Gastroesophageal sphincter (tissue), 4 donors: Measurements from ENCODE around the gene OPRD1. TPM values are rescaled to one million over a fixed set of nuclear protein-coding genes. Genes with fewer than 3 reads are reported as not detected.
"Not testable (repeated sequence)": the region's sequence is repeated elsewhere in the genome, so short reads cannot be mapped to it uniquely, and the experiment has no call there.

Source experiments
- ATAC-seq: fragments of 150-250 bp; one replicate; pipeline ENCODE4 v1.9.1; 2016; ENCODE audit warnings: mild to moderate bottlenecking, moderate library complexity
- H3K27ac ChIP-seq, 4 donors: fragments of 200-600 bp; sonication (generic) in 3 of 4; 1 replicate in 3 of 4; 2 replicates in 1 of 4; pipeline ENCODE4 v1.5.1; 2016 to 2019
- H3K27me3 ChIP-seq: fragments of 200-600 bp; sonication (generic); one replicate; pipeline ENCODE4 v1.5.1; 2019
- H3K36me3 ChIP-seq, 2 donors: fragments of 200-600 bp; sonication (generic); one replicate each; pipeline ENCODE4 v1.5.1; 2019; ENCODE audit warnings: control low read depth in 1 of 2
- H3K4me1 ChIP-seq, 3 donors: fragments of 200-600 bp; sonication (generic); 1 replicate in 2 of 3; 2 replicates in 1 of 3; pipeline ENCODE4 v1.5.1; 2016 to 2019; ENCODE audit warnings: control low read depth in 2 of 3
- H3K4me3 ChIP-seq, 2 donors: fragments of 200-600 bp; sonication (generic); one replicate each; pipeline ENCODE4 v1.5.1; 2019; ENCODE audit warnings: mild to moderate bottlenecking in 1 of 2, moderate library complexity in 1 of 2
- H3K9me3 ChIP-seq, 3 donors: fragments of 200-600 bp; sonication (generic); one replicate each; pipeline ENCODE4 v1.5.1; 2017 to 2019; ENCODE audit warnings: control low read depth in 2 of 3
- EP300 ChIP-seq: sonication (generic); formaldehyde crosslinking; IDR thresholded peaks from one replicate; pipeline ENCODE4 v1.6.1; 2017; ENCODE audit warnings: antibody characterized with exemption, mild to moderate bottlenecking
- POLR2A ChIP-seq, 2 donors: fragments of 450-650 bp; IDR thresholded peaks; one replicate each; pipeline ENCODE4 v1.6.1; 2017; ENCODE audit warnings: antibody characterized with exemption in 2 of 2, mild to moderate bottlenecking in 2 of 2, moderate library complexity in 1 of 2
- POLR2AphosphoS5 ChIP-seq: sonication (generic); formaldehyde crosslinking; IDR thresholded peaks from one replicate; pipeline ENCODE4 v1.6.1; 2017; ENCODE audit warnings: antibody characterized with exemption
- WGBS, 2 donors: methylation state at CpG; one replicate each; pipeline ENCODE4 v1.1.5; 2018; ENCODE audit warnings: low coverage in 1 of 2; 5-methylcytosine and 5-hydroxymethylcytosine counted together
- total RNA-seq, 4 donors: library from RNA; depleted of rRNA; stranded (reverse); fragments of >200 nt; gene quantifications; one replicate each; pipeline ENCODE4 v1.1.0, GENCODE V29; 2016
- TF ChIP-seq, protein P1 (sequence below), 4 experiments: fragments of 200-600 bp in 2 of 4; fragments of 450-650 bp in 2 of 4; sonication (generic) in 1 of 4; IDR thresholded peaks; one replicate each; pipeline ENCODE4 v1.5.1; 2017 to 2019; ENCODE audit warnings: antibody characterized with exemption in 4 of 4, mild to moderate bottlenecking in 2 of 4, moderate library complexity in 2 of 4

OPRD1 gene
- total RNA-seq, 4 donors from 2014 or later, result 0.08 to 0.16 (median 0.13) TPM; not detected in 1

- no peak for ATAC-seq
- no peak overlapping the region for H3K4me3 ChIP-seq
- H3K4me1 ChIP-seq, result peaks cover 0 to 13% (median 0%) of the 10 kb centered on the region in 3 donors
- H3K36me3 ChIP-seq, result no peaks in the 10 kb centered on the region
- TF ChIP-seq, protein P1, sequence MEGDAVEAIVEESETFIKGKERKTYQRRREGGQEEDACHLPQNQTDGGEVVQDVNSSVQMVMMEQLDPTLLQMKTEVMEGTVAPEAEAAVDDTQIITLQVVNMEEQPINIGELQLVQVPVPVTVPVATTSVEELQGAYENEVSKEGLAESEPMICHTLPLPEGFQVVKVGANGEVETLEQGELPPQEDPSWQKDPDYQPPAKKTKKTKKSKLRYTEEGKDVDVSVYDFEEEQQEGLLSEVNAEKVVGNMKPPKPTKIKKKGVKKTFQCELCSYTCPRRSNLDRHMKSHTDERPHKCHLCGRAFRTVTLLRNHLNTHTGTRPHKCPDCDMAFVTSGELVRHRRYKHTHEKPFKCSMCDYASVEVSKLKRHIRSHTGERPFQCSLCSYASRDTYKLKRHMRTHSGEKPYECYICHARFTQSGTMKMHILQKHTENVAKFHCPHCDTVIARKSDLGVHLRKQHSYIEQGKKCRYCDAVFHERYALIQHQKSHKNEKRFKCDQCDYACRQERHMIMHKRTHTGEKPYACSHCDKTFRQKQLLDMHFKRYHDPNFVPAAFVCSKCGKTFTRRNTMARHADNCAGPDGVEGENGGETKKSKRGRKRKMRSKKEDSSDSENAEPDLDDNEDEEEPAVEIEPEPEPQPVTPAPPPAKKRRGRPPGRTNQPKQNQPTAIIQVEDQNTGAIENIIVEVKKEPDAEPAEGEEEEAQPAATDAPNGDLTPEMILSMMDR (IDR thresholded peaks at IDR 0.05), result no peak
- TF ChIP-seq POLR2AphosphoS5, result no peak
- TF ChIP-seq EP300, result no peak
- no peak for TF ChIP-seq POLR2A (IDR thresholded peaks at IDR 0.05)
- H3K27me3 ChIP-seq, result peaks cover 88% of the 10 kb centered on the region
- H3K27ac ChIP-seq, result no peak overlapping the region
- 25 to 47% methylated on average over 4 to 5 of the region's 12 CpGs for WGBS, 2 donors
- no peaks in the 10 kb centered on the region for H3K9me3 ChIP-seq
Measured at GRCh38 chr1:28815533-28816185, 3.7 kb downstream of the OPRD1 start.

DNA sequence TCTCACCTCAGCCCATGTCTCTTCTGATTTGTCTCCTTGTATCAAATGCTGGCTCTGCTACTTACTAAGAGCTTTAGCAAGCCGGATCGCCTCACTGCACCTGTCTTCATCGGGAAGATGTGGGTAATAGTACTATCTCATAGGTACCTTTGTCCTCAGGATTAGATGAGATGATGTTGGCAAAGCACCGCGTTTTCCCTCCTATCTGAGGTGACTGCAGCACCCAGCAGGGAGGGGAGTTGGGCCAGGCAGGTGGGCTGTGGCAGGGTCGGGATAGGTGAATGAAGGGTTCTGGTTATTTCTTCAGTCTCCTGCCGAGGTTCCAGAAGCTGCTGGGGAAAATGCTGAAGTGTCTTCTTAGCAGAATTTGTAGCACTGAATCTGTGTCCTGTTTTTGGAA is 5.2 kb downstream of the OPRD1 start:
- no peak for ATAC-seq
- WGBS, 2 donors, result 33% methylated on average over 1 of the region's 7 CpGs; no CpG with 5 or more reads in 1 of the 2 donors
- TF ChIP-seq POLR2AphosphoS5 (no peak), EP300 (no peak), POLR2A (IDR thresholded peaks at IDR 0.05) (no peak)
- TF ChIP-seq, protein P1 (IDR thresholded peaks at IDR 0.05), result no peak
- Histone ChIP-seq H3K36me3 (no peaks in the 10 kb centered on the region), H3K27me3 (peaks cover 77% of the 10 kb centered on the region), H3K27ac (no peak overlapping the region), H3K4me1 (peaks cover 0 to 8% (median 0%) of the 10 kb centered on the region in 3 donors), H3K4me3 (no peak overlapping the region), H3K9me3 (no peaks in the 10 kb centered on the region)

GRCh38 chr1:28819020-28819419 is 7.0 kb downstream of the OPRD1 start:
- Histone ChIP-seq H3K4me1 (no peaks in the 10 kb centered on the region), H3K9me3 (no peaks in the 10 kb centered on the region), H3K4me3 (no peak overlapping the region), H3K27me3 (peaks cover 72% of the 10 kb centered on the region), H3K36me3 (no peaks in the 10 kb centered on the region), H3K27ac (no peak overlapping the region)
- ATAC-seq, result no peak
- TF ChIP-seq POLR2A (IDR thresholded peaks at IDR 0.05), result no peak
- TF ChIP-seq, protein P1 (IDR thresholded peaks at IDR 0.05), result no peak
- TF ChIP-seq POLR2AphosphoS5, result no peak
- no peak for TF ChIP-seq EP300

- no peak for ATAC-seq
- H3K27me3 ChIP-seq, result peaks cover 44% of the 10 kb centered on the region
- TF ChIP-seq, protein P1 (IDR thresholded peaks at IDR 0.05), result no peak
- TF ChIP-seq POLR2A (IDR thresholded peaks at IDR 0.05) (no peak), POLR2AphosphoS5 (no peak), EP300 (no peak)
- H3K4me3 ChIP-seq, result no peak overlapping the region
- H3K9me3 ChIP-seq, result no peaks in the 10 kb centered on the region
- no peaks in the 10 kb centered on the region for H3K4me1 ChIP-seq
- H3K36me3 ChIP-seq, result no peaks in the 10 kb centered on the region
- H3K27ac ChIP-seq, result no peak overlapping the region
- 18 to 25% methylated on average over 3 of the region's 3 CpGs for WGBS, 2 donors
Measured at GRCh38 chr1:28822799-28823198, 10.8 kb downstream of the OPRD1 start.

DNA sequence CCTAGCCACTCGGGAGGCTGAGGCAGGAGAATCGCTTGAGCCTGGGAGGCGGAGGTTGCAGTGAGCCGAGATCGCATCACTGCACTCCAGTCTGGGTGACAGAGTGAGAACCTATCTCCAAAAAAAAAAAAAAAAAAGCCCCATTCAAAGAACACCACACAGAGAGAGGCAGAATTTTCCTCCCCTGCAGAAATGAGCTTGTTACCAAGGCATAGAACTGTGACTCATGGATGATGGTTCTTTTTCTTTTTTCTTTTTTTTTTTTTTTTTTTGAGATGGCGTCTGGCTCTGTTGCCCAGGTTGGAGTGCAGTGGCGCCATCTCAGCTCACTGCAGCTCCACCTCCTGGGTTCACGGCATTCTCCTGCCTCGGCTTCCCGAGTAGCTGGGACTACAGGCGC is 12.1 kb downstream of the OPRD1 start:
- not testable (repeated sequence) for H3K36me3 ChIP-seq, H3K9me3 ChIP-seq, ATAC-seq, H3K27ac ChIP-seq, H3K4me1 ChIP-seq, H3K4me3 ChIP-seq
- H3K27me3 ChIP-seq, result peaks cover 33% of the 10 kb centered on the region
- 83 to 100% methylated on average over 1 to 2 of the region's 11 CpGs for WGBS, 2 donors

- not testable (repeated sequence) for ATAC-seq, H3K27ac ChIP-seq
Measured at GRCh38 chr1:28828227-28828858, 16.4 kb downstream of the OPRD1 start.

More at GRCh38 chr1:28828227-28828858, 16.4 kb downstream of the OPRD1 start:
- not testable (repeated sequence) for H3K36me3 ChIP-seq, H3K9me3 ChIP-seq, H3K4me3 ChIP-seq, H3K4me1 ChIP-seq
- WGBS, 2 donors, result 42 to 66% methylated on average over 8 to 10 of the region's 11 CpGs
- peaks cover 19% of the 10 kb centered on the region for H3K27me3 ChIP-seq
